ENCODE data around the gene RPAP2.

RPAP2 gene

DNA sequence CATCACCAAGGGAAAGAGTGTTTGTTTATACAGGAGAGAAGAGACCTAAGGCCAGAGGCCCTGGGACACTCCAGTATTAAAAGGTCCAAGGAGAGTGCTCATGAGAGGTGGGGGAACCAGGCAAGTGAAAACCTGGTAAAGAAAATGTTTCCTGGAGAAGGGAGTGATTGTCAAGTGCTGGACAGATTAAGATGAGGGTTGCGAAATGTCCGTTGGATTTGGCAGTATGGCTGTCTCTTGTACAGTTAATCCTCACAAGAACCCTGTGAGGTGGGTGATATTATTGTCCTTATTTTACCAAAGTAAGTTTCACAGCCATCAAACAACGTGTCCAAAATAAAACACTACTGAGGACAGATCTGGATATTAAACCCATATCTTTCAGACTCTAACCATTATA, 44.2 kb downstream of the RPAP2 start:
- no peaks in the 10 kb centered on the region for H3F3A ChIP-seq (ENCODE audit: insufficient read depth)
- peaks cover under 1% of the 10 kb centered on the region; the same call in 1 of the 2 replicates for H3K36me3 ChIP-seq (ENCODE audit: low read length)
- no peaks in the 10 kb centered on the region for H3K27me3 ChIP-seq (ENCODE audit: low read length)
- H3K4me2 ChIP-seq (ENCODE audit: low read depth, low read length, poor library complexity, severe bottlenecking): no peak overlapping the region
- H3K27ac ChIP-seq (ENCODE audit: low read depth, low read length): no peak overlapping the region
- no peak overlapping the region for H3K9ac ChIP-seq (ENCODE audit: low read length)
- no peaks in the 10 kb centered on the region for H3K79me2 ChIP-seq (ENCODE audit: insufficient read depth, low read length)
- TF ChIP-seq, protein P1, sequence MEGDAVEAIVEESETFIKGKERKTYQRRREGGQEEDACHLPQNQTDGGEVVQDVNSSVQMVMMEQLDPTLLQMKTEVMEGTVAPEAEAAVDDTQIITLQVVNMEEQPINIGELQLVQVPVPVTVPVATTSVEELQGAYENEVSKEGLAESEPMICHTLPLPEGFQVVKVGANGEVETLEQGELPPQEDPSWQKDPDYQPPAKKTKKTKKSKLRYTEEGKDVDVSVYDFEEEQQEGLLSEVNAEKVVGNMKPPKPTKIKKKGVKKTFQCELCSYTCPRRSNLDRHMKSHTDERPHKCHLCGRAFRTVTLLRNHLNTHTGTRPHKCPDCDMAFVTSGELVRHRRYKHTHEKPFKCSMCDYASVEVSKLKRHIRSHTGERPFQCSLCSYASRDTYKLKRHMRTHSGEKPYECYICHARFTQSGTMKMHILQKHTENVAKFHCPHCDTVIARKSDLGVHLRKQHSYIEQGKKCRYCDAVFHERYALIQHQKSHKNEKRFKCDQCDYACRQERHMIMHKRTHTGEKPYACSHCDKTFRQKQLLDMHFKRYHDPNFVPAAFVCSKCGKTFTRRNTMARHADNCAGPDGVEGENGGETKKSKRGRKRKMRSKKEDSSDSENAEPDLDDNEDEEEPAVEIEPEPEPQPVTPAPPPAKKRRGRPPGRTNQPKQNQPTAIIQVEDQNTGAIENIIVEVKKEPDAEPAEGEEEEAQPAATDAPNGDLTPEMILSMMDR (IDR thresholded peaks at IDR 0.05; ENCODE audit: insufficient read depth, low read length, poor library complexity, severe bottlenecking): no peak
- no peak for TF ChIP-seq EZH2phosphoT487 (conservative IDR thresholded peaks at IDR 0.05; ENCODE audit: low read length)
- H3K4me3 ChIP-seq (ENCODE audit: insufficient read depth, low read length, poor library complexity, severe bottlenecking): no peak overlapping the region
- H3K9me3 ChIP-seq (ENCODE audit: insufficient read depth, low read length): no peaks in the 10 kb centered on the region
- H2AFZ ChIP-seq (ENCODE audit: low read depth, low read length, severe bottlenecking): no peak overlapping the region
- no peaks in the 10 kb centered on the region for H3K9me2 ChIP-seq (replicated peaks; ENCODE audit: insufficient read depth, low read length)
- H4K20me1 ChIP-seq (ENCODE audit: low read depth, low read length): no peaks in the 10 kb centered on the region

DNA sequence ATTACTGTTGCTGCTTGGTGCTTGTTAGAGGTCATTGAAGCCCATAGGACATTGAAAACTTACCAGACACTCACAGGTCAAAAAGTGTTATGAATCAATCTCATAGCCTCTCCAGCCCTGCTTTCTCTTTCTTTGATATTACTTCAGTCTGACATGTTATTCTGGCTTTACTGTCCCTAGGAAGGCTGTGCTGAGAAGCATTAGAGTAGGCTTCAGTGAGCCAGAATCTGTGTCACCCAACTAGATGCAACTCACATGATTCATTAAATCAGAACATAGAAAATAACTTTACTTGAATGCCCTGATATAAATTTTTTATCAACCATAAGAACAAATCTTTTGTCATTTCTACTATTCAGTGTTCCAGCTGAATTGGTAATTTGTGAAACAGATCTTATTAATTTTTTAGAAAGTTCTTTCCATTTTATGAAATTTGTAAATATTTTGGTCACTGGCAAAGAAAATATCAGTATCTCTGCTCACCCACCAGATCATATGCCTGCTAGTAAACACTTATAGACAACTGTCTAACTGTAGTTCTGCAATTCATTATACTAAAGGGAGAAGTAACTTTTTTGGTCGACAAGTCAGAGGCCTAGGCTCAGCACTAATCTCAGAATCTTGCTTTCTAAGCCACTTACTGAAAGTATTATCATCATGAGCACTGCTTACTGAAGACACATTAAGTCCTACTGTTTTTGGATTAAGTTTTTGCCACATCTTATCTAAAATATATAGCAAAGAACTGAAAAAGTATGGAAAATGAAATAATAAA, 48.2 kb downstream of the RPAP2 start:
- Histone ChIP-seq H3K27ac (ENCODE audit: low read depth, low read length) (no peak overlapping the region), H3K9me2 (replicated peaks; ENCODE audit: insufficient read depth, low read length) (no peaks in the 10 kb centered on the region), H3K79me2 (ENCODE audit: insufficient read depth, low read length) (no peaks in the 10 kb centered on the region), H3K9ac (ENCODE audit: low read length) (no peak overlapping the region), H3K9me3 (ENCODE audit: insufficient read depth, low read length) (no peaks in the 10 kb centered on the region), H3K36me3 (ENCODE audit: low read length) (peaks cover 11% of the 10 kb centered on the region; the same call in 1 of the 2 replicates), H4K20me1 (ENCODE audit: low read depth, low read length) (no peaks in the 10 kb centered on the region), H3K4me2 (ENCODE audit: low read depth, low read length, poor library complexity, severe bottlenecking) (no peak overlapping the region), H3F3A (ENCODE audit: insufficient read depth) (no peaks in the 10 kb centered on the region), H3K4me3 (ENCODE audit: insufficient read depth, low read length, poor library complexity, severe bottlenecking) (no peak overlapping the region), H3K27me3 (ENCODE audit: low read length) (no peaks in the 10 kb centered on the region), H2AFZ (ENCODE audit: low read depth, low read length, severe bottlenecking) (no peak overlapping the region)
- TF ChIP-seq, protein P1 (IDR thresholded peaks at IDR 0.05; ENCODE audit: insufficient read depth, low read length, poor library complexity, severe bottlenecking): no peak
- no peak for TF ChIP-seq EZH2phosphoT487 (conservative IDR thresholded peaks at IDR 0.05; ENCODE audit: low read length)

GRCh38 chr1:92352856-92353255, 54.0 kb downstream of the RPAP2 start:
- no peaks in the 10 kb centered on the region for H3K9me3 ChIP-seq (ENCODE audit: insufficient read depth, low read length)
- no peaks in the 10 kb centered on the region for H3F3A ChIP-seq (ENCODE audit: insufficient read depth)
- no peak overlapping the region for H3K27ac ChIP-seq (ENCODE audit: low read depth, low read length)
- H3K36me3 ChIP-seq (ENCODE audit: low read length): peaks cover 21% of the 10 kb centered on the region
- H3K4me3 ChIP-seq (ENCODE audit: insufficient read depth, low read length, poor library complexity, severe bottlenecking): no peak overlapping the region
- no peak for TF ChIP-seq EZH2phosphoT487 (conservative IDR thresholded peaks at IDR 0.05; ENCODE audit: low read length)
- TF ChIP-seq, protein P1 (IDR thresholded peaks at IDR 0.05; ENCODE audit: insufficient read depth, low read length, poor library complexity, severe bottlenecking): no peak
- no peak overlapping the region for H3K4me2 ChIP-seq (ENCODE audit: low read depth, low read length, poor library complexity, severe bottlenecking)
- no peaks in the 10 kb centered on the region for H4K20me1 ChIP-seq (ENCODE audit: low read depth, low read length)
- no peak overlapping the region for H2AFZ ChIP-seq (ENCODE audit: low read depth, low read length, severe bottlenecking)
- H3K79me2 ChIP-seq (ENCODE audit: insufficient read depth, low read length): no peaks in the 10 kb centered on the region
- H3K27me3 ChIP-seq (ENCODE audit: low read length): no peaks in the 10 kb centered on the region
- no peaks in the 10 kb centered on the region for H3K9me2 ChIP-seq (replicated peaks; ENCODE audit: insufficient read depth, low read length)
- H3K9ac ChIP-seq (ENCODE audit: low read length): no peak overlapping the region

All from SU-DHL-6 (cell line).